Iris pigment epithelial cell (primary cell): Measurements from ENCODE around the gene ERLEC1.
"Not testable (repeated sequence)": the region's sequence is repeated elsewhere in the genome, so short reads cannot be mapped to it uniquely, and the experiment has no call there.

ENCODE experiments used
- DNase-seq: peaks from one replicate; pipeline ENCODE4 v3.0.0-alpha.2; 2011; ENCODE audit warnings: low read depth

The ERLEC1 gene

GRCh38 chr2:53784436-53784835 is 2.4 kb upstream of the ERLEC1 start:
- DNase-seq = no peak

DNA sequence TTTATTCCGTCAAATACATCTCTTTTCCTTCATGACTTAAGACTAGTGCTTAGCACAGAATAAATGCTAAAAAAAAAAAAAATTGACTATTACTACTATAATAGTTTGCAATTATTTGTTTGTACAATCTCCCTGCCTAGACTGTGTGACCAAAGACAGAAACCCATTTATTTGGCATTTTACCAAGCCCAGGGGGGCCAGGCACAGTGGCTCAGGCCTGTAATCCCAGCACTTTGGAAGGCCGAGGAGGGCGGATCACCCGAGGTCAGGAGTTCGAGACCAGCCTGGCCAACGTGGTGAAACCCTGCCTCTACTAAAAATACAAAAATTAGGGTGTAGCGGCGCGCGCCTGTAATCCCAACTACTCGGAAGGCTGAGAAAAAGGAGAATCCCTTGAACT is 1.5 kb upstream of the ERLEC1 start:
- DNase-seq = no peak

- DNase-seq = peak; percentile 78
Measured at GRCh38 chr2:53786352-53786704, 516 bp upstream of the ERLEC1 start.

DNA sequence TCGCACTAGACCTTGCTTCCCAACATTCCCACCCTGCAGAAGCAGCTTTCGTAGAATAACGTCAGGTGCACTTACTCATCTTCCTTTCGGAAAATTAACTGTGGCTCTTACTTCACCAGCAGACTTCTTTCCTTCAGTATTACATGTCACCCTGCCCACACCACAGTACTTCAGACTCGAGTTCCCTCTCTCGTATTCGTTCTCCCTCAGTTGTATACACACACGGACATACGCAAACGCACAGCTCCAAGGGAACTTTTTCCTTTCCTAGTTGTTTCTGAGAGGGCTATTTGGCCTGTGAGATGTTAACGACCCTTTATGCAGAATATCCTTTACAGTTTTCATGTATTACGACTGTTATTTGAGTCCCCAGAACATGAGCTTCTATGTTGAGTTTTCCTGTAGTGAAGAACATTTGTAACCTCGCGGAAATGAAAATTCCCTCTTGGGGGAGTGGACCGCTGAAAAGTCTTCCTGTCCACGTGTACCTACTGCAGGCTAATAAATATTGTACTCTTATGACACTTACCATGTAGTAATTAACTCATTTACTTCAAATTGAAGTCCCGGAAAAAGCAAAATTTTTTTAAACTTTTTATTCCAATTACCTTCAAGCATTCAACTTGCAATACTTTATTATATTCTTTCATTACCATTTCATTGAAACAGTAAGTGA is 908 bp downstream of the ERLEC1 start:
- peak; percentile 56 for DNase-seq

DNA sequence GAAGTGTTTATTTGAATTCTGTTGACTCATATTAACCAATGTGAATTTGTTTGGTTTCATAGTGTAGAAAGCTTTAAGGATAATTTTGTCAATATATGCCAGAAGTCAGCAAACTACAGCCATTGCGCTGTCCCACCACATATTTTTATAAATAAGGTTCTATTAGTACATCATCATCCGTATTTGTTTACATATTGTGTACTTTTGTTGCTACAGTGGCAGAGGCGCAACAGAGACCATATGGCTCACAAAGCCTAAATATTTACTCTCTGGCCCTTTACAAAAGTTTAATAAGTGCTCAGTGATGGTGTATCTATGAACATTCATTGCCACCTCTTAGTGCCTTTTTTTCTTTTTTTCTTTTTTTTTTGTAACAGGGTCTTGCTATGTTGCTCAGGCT is 6.4 kb downstream of the ERLEC1 start:
- DNase-seq = no peak

DNA sequence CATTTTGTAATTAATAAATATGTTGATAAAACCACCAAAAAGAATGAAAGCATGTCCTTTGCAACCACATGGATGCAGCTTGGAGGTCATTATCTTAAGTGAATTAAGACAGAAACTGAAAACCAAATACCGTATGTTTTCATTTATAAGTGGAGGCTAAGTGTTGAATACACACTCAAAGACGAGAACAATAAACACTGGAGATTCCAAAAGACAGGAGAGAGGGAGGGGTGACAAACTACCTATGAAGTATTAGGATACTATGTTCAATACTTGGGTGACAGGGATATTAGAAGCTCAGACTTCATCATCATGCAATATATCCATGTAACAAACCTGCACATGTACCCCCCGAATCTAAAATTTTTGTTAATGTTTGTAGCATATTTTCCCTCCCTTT is 7.0 kb downstream of the ERLEC1 start:
- no peak for DNase-seq

GRCh38 chr2:53801547-53801946 is 14.7 kb downstream of the ERLEC1 start:
- DNase-seq = no peak

DNA sequence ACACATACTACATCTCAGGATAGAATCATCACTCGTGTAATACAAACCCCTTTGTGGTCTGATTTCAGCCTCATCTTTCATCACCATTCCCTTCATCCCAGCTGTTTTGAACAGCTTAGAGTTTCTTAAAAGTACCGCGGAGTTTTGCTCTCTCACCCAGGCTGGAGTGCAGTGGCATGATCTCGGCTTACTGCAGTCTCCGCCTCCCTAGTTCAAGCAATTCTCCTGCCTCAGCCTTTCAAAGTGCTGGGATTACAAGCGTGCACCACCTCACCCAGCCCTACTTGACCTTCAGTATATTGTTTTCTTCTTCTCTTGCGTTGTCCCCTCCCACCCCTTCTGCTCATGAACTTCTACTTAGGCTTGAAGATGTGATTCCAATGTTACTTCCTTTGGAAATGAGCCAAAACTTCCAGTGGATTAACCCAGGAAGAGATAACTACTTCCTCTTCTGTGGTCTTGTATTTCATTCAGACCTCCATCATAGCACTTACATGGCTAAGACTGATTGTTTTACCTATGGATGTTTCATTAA is 15.8 kb downstream of the ERLEC1 start:
- peak; percentile 16 for DNase-seq

- DNase-seq = no peak
Measured at GRCh38 chr2:53811601-53812000, 24.8 kb downstream of the ERLEC1 start.

- DNase-seq = no peak
Measured at GRCh38 chr2:53813151-53813550, 26.3 kb downstream of the ERLEC1 start.

- no peak for DNase-seq
Measured at GRCh38 chr2:53818854-53819435, 32.1 kb downstream of the ERLEC1 start.

DNA sequence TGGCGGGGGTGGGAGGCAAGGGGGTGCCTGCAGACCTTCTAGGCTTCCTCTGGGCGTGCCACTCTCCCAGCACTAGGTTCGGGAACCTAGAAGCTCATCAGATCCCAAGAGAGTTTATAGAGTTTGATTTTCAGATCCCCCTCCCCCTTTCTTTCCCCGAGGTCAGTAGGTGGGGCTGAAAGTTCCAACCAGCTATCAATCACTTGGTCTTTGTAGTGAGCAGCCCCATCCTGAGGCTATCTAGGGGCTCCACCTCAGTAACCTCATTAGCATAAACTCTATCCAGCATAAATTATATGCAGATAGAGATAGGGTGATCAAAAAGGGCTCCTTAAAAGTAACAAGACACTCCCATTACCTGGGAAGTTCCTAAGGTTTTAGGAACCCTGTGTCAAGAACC is 32.8 kb downstream of the ERLEC1 start:
- no peak for DNase-seq

GRCh38 chr2:53820048-53820447 is 33.2 kb downstream of the ERLEC1 start:
- no peak for DNase-seq

GRCh38 chr2:53820711-53821110 is 33.9 kb downstream of the ERLEC1 start:
- DNase-seq = no peak

DNA sequence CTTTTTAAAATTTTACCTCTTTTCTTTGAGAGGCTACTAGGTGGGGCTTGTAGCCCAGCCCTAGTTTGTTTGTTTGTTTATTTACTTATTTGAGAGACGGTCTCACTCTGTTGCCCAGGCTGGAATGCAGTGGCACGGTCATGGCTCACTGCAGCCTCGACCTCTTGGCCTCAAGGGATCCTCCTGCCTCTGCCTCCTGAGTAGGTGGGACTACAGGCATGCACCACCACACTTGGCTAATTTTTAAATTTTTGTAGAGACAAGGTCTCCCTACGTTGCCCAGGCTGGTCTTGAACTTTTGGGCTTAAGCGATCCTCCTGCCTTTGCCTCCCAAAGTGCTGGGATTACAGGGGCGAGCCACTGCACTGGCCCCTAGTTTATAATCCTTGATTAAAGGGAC is 35.0 kb downstream of the ERLEC1 start:
- no peak for DNase-seq

GRCh38 chr2:53823639-53824038 is 36.8 kb downstream of the ERLEC1 start:
- DNase-seq = not testable (repeated sequence)

DNA sequence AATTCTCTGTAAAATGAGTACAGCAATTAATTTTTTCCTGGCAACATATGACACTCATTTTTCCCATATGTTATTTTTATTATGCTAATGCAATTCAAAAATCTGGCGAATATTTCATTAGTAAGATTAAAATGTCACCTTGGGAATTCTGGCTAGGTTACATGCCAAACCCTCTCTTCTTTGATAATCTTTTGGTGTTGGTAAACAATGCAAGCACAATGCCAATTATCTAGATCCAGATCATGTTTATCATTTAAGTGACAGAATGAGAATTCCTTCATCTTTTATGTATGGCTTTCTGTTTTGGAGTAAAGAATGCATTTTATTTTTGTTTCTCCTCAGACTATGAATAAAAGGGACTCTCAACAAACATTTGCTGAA is 39.2 kb downstream of the ERLEC1 start:
- no peak for DNase-seq

DNA sequence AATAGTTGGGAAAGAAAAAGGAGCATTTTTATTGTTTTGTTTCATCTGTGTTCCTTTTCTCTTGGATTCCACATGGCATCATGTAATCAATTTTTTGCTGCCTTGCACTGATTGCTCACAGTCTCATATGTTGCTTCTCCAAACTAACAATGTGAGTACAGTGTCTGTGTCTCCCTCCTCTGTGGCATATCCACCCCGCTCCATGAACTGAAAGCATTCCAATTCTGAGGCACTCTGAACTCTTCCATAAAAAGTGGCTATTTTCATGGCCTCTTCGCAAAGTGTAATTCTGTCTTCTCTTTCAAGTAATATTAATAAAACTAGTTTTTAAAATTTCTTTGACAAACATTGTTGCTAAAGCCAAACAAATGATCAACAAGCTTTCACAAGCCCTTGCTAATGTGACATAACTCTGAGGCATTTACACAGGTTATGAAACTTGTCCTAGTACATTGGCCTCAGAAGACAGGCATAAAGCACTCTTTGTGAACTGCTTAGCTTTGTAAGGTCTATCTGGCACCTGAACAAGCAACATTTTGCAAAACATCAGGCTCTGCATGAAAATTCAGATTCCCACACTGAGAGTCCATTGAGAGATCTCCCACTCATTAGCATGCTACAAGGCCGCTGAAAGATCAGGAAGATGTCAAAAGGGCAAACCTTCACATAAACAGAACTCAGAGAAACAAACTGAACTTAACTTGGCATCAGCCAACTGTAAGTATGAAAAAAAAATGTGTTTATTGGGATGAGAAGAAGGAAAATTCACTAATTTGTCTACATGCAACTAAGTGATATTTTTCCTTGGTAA is 39.9 kb downstream of the ERLEC1 start:
- DNase-seq = peak; percentile 65

DNA sequence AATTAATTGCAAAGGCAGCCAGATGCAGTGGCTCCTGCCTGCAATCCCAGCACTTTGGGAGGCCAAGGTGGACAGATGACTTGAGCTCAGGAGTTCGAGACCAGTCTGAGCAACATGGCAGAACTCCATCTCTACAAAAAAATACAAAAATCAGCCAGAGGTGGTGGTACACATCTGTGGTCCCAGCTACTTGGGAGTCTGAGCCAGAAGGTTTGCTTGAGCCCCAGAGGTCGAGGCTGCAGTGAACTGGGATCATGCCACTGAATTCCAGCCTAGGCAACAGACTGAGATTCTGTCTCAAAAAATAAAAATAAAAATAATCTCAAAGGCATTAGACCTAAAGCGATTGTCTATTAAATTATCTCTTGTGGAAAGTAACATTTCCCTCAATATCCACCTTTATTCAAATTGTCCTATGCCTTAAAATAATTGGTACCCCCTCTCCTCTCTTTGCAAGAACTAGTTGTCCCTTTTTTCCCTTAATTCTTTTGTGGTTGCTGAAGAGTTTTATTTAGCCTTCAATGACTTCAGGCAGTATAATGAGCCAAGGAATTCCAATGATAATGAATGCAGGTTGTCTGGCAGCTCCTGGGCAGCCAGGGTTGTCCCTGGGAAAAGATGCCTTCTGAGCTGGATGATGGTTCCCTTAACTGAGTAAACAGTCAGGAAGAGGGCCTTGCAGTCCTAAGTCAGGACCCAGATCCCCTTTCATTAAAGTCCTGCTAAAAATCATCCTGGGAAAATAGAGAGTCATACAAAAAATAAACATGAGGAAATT is 40.7 kb downstream of the ERLEC1 start:
- no peak for DNase-seq

DNA sequence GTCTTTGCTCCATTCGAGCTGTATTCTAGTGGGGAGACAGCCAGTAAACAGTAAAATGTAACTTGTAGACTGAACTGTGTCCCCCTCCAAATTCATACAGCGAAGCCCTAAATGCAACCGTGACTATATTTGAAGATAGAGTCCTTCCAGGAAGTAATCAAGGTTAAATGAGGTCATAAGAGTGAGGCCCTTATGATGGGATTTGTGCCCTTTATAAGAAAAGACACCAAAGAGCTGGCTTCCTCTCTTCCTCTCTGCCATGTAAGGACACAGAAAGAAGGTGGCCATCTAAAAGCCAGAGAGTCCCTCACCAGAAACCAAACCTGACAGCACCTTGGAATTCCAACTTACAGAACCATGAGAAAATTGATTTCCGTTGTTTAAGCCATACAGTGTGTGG is 41.5 kb downstream of the ERLEC1 start:
- DNase-seq = no peak

DNA sequence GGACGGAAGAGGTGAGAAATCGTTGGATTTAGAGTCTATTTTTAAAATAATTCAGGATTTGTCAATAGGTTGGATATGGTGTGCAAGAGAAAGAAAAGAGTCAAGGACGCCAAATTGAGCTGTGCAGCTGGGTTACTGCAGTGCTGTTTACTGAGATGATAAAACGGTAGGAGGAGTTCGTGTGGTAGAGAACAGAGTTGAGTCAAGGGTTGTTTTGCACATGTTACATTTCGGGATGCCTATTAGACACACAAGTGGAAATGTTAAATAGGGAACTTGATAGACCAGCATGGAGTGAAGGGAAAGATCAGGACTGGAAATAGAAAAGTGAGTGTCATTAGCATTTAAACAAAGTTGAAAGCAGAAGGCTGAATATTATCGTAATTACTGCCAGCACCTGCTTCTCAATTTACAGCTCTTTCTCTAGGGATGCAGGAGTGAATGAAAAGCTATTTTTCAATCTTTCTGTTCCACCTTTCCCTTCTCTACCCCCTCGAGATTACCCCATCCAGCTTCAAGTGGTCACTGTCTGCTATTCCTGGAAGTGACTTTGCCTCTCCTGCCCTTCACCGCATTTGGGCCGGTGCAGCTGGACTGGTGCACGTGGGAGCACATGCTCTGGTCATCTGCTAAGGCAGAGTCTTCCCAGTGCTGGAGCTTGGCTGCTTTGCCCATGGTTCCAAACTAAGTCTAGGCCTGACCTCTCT is 42.6 kb downstream of the ERLEC1 start:
- no peak for DNase-seq

DNA sequence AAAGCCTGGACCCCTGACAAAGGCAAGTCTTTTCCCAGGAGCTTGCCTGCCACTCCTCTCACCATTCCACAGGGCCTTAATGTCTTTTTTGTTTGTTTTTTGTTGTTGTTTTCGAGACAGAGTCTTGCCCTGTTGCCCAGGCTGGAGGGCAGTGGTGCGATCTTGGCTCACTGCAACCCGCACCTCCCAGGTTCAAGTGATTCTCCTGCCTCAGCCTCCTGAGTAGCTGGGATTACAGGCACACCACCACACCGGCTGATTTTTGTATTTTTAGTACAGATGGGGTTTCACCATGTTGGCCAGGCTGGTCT is 43.1 kb downstream of the ERLEC1 start:
- not testable (repeated sequence) for DNase-seq
